ENCODE measurements around the gene TMBIM4.
"Not testable (repeated sequence)": the region's sequence is repeated elsewhere in the genome, so short reads cannot be mapped to it uniquely, and the experiment has no call there.

Gene TMBIM4

DNA sequence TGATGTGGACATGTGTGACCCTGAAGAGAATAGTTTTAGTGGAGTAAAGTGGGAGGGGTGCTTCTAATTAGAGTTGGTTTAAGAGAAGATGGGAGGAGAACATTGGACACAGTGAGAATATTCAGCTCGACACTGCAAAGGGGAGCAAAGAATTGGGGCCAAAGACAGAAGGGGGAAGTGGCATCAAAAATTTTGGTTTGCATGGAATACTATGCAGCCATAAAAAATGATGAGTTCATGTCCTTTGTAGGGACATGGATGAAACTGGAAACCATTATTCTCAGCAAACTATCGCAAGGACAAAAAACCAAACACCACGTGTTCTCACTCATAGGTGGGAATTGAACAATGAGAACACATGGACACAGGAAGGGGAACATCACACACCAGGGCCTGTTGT is 15.0 kb upstream of the TMBIM4 start:
- DNase-seq (ENCODE audit: low read depth in 2 of 2): not testable (repeated sequence)

DNA sequence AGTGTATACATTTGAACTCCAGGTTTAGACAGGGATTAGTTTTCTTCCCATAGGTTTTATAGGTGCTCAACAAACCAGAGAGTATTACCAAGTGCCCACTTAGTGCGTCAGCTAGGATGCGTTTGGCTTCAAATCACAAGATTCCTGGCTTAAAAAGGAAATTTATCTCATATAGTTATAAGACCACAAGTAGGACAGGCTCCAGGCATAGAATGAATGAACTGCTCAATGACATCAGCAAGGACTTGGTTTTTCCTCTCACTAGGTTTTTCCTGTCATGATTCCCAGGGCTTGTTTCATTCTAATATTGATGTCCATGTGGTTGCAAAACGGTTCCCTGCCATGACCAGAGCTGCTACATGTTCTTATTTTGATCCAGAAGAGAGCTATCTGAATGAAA is 13.2 kb upstream of the TMBIM4 start:
- DNase-seq (ENCODE audit: low read depth in 2 of 2): no peak

- no peak for DNase-seq (ENCODE audit: low read depth in 2 of 2)
These were observed 6.5 kb upstream of the TMBIM4 start for GRCh38 chr12:66176105-66176900.

DNA sequence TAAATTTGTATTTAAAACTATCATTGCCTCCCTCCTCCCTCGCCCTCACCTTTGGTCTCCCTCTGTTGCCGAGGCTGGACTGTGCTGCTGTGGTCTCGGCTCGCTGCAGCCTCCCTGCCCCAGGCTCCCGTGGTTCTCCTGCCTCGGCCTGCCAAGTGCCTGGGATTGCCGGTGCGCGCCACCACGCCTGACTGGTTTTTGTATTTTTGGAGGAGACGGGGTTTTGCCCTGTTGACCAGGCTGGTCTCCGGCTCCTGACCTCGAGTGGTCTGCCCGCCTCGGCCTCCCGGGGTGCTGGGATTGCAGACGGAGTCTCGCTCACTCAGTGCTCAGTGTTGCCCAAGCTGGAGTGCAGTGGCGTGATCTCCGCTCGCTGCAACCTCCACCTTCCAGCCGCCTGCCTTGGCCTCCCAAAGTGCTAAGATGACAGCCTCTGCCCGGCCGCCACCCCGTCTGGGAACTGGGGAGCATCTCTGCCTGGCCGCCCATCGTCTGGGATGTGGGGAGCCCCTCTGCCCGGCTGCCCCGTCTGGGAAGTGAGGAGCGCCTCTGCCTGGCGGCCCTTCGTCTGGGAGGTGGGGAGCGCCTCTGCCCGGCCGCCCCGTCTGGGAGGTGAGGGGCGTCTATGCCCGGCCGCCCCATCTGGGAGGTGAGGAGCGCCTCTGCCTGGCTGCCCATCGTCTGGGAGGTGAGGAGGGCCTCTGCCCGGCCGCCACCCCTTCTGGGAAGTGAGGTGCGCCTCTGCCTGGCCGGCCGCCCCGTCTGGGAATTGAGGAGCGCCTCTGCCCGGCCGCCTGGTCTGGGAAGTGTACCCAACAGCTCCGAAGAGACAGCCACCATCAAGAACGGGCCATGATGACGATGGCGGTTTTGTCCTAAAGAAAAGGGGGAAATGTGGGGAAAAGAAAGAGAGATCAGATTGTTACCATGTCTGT is 4.9 kb upstream of the TMBIM4 start:
- not testable (repeated sequence) for DNase-seq (ENCODE audit: low read depth in 2 of 2)

- DNase-seq (ENCODE audit: low read depth in 2 of 2): no peak
These were observed 810 bp upstream of the TMBIM4 start for GRCh38 chr12:66170606-66171005.

- no peak for DNase-seq (ENCODE audit: low read depth in 2 of 2)
These were observed 1.4 kb downstream of the TMBIM4 start for GRCh38 chr12:66168410-66168809.

DNA sequence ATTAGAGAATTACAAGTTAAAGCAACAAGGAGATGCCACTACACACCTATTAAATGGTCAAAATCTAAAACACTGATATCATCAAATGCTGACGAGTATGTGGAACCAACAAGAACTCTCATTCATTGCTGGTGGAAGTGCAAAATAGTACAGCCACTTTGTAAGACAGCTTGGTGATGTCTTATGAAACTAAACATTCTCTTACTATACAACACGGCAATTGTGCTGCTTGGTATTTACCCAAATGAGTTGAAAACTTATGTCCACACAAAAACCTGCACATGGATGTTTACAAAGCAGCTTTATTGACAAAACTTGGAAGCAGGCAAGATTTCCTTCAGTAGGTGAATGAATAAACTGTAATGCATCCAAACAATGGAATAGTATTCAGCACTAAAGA is 3.2 kb downstream of the TMBIM4 start:
- DNase-seq (ENCODE audit: low read depth in 2 of 2): no peak

DNA sequence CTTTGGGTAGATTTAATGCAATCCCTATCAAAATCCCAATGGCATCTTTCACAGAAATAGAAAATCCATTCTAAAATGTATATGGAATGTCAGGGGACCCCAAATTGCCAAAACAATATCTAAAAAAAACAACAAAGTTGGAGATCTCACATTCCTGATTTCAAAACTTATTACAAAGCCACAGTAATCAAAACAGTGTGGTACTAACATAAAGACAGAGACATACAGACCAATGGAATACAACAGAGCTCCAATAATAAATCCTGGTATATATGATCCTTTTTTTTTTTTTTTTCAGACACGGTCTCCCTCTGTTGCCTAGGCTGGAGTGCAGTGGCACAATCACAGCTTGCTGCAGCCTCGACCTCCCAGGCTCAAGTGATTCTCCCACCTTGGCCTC is 4.7 kb downstream of the TMBIM4 start:
- DNase-seq (ENCODE audit: low read depth in 2 of 2): no peak

- DNase-seq (ENCODE audit: low read depth in 2 of 2): no peak
These were observed 5.4 kb downstream of the TMBIM4 start for GRCh38 chr12:66164349-66164821.

GRCh38 chr12:66163289-66163688 is 6.5 kb downstream of the TMBIM4 start:
- DNase-seq (ENCODE audit: low read depth in 2 of 2): no peak

DNA sequence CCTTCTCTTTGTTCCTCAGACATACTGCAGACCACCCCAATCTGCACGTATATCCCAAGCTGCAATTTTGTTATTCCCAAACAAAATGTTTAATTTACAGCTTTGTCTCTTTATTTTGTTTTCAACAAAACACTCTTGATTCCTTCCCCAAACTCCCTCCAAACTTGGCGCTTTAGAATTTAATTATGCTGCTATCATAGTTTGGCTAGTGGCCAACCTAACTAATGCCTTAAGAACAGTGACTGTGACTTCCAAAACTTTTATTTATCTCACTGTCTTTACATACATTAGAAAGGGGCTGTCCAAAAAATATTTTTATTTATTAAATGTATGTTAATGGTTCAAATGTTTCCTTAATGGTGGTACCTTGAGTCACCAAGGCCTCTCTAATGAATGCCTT is 7.1 kb downstream of the TMBIM4 start:
- no peak for DNase-seq (ENCODE audit: low read depth in 2 of 2)

DNA sequence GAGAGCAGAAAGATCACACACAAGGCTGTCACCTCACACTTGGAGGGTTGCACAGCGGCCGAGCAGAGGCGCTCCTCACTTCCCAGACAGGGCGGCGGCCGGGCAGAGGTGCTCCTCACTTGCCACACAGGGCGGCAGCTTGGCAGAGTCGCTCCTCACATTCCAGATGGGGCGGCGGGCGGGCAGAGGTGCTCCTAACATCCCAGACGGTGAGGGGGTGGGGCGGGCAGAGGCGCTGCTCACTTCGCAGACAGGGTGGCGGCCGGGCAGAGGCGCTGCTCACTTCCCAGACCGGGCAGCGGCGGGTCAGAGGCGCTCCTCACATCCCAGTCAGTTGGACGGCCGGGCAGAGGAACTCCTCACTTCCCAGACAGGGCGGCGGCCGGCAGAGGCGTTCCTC is 9.1 kb downstream of the TMBIM4 start:
- DNase-seq (ENCODE audit: low read depth in 2 of 2): no peak

DNA sequence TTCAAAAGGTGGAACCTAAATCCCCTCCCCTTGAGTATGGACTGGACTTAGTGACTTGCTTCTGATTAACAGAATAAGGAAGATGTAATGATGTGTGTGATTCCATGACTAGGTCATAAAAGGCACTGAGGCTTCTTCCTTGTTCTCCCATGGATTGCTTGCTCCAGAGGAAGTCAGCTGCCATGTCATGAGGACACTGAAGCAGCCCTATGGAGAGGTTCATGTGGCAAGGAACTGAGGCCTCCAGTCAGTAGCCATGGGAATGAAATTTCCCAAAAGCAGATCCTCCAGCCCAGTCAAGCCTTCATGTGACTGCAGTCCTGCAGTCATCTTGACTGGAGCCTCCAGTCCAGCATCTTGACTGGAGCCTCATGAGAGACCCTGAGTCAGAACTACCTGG is 10.7 kb downstream of the TMBIM4 start:
- DNase-seq (ENCODE audit: low read depth in 2 of 2): no peak

DNA sequence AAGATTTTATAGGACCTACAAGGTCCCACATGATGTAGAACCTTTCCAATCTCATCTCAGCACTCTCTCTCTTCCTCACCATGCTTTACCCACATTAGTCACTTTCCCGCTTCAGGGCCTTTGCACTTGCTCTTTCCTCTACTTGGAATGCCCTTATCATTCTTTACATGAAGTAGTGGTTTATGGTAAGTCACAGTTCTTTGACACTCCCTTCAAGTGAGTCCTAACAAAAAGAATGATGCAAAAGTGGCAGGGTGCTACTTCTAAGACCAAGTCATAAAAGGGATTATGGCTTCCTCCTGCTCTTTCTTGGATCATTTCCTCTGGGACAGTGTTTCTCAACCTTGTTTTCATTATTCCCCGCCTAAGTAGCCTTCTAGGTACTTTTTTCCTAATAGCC is 13.1 kb downstream of the TMBIM4 start:
- no peak for DNase-seq (ENCODE audit: low read depth in 2 of 2)

GRCh38 chr12:66154776-66155175 is 15.0 kb downstream of the TMBIM4 start:
- no peak for DNase-seq (ENCODE audit: low read depth in 2 of 2)

DNA sequence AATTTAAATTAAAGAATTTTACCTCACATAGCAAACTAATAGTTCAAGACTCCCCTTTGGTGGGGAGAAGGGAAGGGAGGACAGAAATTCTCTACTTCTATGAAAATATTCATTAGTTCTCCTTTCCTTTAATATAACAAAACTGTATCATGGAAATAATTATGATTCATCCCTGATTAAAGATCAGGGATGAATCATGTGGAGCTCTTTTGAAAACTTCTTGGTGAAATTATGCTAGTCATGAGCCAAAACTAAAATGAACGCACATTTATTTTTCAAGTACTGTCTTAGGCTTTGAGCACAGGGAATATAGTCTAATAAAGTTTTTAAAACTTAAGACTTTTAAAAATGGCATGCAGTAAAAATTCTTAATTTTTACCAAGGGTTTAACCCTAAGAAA is 17.1 kb downstream of the TMBIM4 start:
- no peak for DNase-seq (ENCODE audit: low read depth in 2 of 2)

DNA sequence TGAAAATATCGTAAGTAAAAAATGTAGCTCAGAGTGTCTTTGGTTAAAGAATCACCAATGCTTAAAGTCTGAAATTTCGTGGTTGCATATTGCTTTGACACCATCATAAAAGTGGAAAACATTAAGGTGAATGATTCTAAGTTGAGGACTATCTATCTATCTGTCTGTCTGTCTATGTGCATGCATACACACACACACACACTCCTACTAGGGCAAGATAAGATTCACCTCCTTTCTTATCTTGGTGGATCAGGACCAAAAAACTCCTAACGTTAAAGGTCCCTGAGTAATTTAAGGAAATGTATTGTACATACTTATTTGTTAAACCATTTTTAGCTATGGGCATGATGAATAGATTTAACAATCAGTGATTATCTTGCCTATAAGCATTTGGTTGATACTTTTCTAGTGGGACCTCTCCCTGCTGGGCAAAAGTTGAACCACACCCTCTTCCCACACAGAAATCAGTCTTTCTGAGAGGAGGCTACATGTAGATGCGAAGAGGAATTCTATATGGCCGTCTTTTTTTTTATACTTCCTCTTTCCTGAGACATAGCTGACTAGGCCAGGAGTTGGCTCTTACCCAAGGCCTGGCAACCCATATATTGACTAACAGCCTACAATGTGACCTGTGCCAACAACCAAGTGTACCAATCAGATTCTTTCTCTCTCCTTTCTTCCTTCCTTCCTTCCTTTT is 19.9 kb downstream of the TMBIM4 start:
- DNase-seq (ENCODE audit: low read depth in 2 of 2): no peak

DNA sequence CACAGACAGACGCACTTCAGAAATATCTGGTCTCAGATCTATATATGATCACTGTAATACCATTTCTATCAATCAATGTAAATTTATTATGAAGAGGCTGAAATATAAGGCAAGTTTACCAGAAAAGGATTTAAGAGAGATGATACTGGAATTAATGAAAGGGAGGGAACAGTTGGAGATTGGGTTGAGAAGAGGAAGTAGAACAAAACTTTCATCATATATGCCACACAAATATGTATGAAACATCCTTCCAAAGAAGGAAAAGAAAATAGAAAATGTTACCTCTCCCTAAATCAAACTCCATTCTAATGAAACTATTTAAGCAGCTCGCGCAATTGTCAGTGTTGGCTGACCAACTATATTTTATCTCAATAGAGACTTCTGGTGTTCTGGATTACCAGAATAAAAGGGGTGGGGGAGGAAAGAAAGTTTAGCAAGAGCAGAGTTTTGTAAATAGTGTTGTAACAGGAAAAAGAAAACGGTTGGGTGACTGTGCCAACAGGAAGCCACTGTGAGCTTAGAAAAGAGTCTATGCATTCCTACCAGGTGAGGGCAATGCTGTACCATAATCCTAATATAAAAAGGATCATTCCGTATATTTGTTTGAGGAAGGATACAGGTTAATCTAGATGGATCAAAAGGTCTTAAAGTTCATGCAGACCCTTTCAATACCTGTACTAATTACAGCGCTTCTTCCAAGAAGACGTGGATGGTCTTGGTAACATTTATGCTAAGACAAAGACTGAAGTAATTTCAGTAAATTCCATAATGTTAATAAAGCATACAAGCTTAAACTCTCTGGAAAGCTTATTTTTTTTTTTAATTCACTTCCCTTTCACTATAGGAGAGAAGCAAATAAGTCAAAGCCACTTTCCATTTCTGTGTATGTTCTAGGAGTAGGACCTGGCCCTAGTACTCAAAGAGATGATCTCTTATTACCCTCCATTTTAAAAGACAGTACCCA is 24.7 kb downstream of the TMBIM4 start:
- DNase-seq (ENCODE audit: low read depth in 2 of 2): no peak

GRCh38 chr12:66143868-66144267 is 25.9 kb downstream of the TMBIM4 start:
- DNase-seq (ENCODE audit: low read depth in 2 of 2): no peak

- DNase-seq (ENCODE audit: low read depth in 2 of 2): no peak
These were observed 27.0 kb downstream of the TMBIM4 start for GRCh38 chr12:66142826-66143225.

GRCh38 chr12:66141299-66141698 is 28.5 kb downstream of the TMBIM4 start:
- DNase-seq (ENCODE audit: low read depth in 2 of 2): no peak

Measured in stimulated activated CD4-positive, alpha-beta T cell treated with anti-CD3 and anti-CD28 coated beads, Interleukin-1b, Interleukin-23, amount 100 ng/mL, for 4 hours (primary cell).